Right ventricle myocardium inferior (tissue), 1 donor: Measurements from ENCODE around the gene PCNX2. TPM values are rescaled to one million over a fixed set of nuclear protein-coding genes. Genes with fewer than 3 reads are reported as not detected.

Source experiments
- ATAC-seq: fragments of 200-7000 bp; cut with Tn5 transposase; one replicate; pipeline ENCODE4 v1.9.1; 2020; ENCODE audit warnings: mild to moderate bottlenecking, moderate library complexity
- DNase-seq: peaks from one replicate; pipeline ENCODE4 v3.0.0; 2021; ENCODE audit errors: missing footprints
- intact Hi-C: fragments of 100-400 bp; cut with DNase I; formaldehyde crosslinking; loops from one replicate; pipeline ENCODE4 v1.11.0; 2022
- total RNA-seq: library from RNA; stranded (reverse); fragmentation: NEBNext Ultra II Directional; extraction: Animal tissue kit (Norgen Biotek cat#: 25700); gene quantifications from one replicate; pipeline ENCODE4 v1.2.1, GENCODE V29; 2021
- donor health status: DM: no; HTN: yes; CAD: no; lungs with severe emphysema.

The PCNX2 gene
- total RNA-seq, 1 donor from 2014 or later: 2.2 TPM

DNA sequence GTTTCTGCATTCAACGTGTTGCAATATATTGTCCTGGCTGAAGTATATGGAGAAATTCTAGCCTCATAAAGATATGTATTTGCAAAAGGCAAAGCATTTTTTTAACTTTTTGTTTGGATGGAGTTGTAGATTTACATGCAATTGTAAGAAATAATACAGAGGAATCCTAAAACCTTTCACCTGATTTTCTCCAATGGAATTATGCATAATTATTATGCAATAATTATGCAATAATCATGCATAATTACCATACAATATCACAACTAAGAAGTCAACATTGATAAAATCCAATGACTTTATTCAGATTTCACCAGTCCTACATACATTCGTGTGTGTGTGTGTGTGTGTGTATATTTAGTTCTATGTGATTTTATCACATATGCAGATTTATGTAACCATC lies 24.5 kb upstream of the PCNX2 start:
- ATAC-seq (no peak), DNase-seq (no peak)
- intact Hi-C loops: no loop called here

DNA sequence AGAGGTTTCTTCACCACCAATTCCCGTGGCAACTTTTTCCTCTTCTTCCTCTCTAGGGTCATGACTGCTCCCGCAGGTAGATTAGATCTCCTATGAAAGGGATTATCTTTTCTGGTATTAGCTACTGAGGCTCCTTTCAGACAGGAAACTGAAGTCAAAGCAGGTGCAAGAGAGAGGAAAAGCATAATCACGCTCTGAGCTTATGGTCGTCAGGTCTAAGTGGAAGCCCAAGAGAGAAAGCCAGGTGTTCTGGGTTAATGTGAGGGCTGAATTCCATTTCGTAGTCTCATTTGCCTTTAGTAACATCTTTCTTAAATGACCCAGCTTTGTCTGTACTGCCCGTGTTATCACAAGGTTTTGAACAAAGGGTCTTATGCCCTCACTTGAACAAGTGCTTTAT lies 23.7 kb upstream of the PCNX2 start:
- ATAC-seq (no peak), DNase-seq (no peak)
- intact Hi-C loops: no loop called here

DNA sequence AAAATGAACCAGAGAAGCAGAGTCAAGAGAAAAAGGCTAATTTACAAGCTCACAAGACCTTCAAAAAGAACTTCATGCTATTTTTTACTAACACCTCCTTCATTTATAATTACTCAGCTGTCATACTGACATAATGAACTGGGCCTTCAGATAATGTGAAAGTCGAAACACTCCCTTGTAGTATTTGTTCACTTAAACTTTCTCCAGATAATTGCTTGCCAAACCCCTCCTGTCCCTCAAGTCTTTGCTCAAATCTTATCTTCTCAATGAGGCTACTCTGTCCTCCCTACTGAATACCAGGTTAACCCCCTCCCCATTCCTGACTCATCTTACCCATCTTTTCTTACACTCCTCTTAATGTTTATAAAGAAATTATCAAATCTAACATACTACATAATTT lies 20.9 kb upstream of the PCNX2 start:
- intact Hi-C loops: no loop called here
- ATAC-seq (no peak), DNase-seq (no peak)

DNA sequence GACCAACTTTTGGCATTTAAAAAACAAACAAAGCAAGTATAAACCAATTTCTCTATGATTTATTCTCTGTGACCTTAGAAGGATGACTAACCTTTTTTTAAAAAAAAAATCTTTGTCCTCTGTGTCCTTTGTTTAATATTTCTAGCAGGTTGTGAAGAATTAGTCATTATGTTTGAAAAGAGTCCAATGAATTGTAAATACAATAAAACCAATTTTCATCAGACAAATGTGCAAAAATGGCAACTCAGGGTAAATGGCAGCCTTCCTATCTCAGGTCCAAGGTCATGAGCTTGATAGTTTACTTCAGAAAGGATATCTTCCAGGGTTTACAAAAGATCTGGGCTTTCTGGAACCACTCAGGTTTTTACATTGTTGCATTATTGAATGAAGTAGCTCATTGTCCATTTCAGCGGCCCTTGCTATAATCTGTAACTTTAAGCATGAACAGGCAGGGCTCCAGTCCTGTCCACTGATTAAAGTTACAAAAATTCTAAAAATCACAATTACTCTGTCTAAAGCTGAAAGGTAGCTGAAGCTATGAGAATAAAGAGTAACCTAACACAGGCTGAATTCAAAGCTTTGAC lies 20.3 kb upstream of the PCNX2 start:
- ATAC-seq (no peak), DNase-seq (no peak)
- intact Hi-C loops: no loop called here

DNA sequence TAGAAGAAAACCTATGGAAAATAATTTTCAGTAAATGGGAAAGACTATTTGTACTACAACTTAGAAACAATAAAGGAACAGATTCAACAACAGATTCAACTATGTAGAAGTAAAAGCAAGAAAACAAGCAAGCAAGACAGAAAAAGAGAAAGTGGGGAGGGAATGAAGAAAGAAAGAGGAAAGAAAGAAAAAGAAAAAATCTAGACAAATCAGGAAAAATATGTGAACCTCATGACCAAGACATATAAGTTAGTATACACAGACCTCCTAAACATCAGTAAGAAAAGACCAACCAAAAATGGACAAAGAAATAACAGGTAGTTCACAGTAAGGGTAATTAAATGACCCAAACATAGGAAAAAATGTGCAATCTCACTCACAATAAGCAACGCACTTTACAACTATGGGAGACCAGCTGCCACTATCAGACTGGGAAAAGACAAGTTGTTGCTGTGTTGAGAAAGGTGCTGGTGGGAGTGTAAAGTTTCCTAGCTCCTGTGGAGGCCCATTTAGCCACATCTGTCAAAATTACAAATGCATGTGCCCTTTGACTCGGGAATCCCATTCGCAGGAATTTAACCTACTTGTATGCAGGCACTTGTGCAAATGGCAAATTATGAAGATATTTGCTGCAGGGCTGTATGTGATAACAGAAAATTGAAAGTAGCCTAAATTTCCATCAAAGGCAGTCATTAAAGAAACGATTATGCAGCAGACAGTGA lies 18.1 kb upstream of the PCNX2 start:
- DNase-seq (no peak), ATAC-seq (no peak)
- intact Hi-C loops: no loop called here

DNA sequence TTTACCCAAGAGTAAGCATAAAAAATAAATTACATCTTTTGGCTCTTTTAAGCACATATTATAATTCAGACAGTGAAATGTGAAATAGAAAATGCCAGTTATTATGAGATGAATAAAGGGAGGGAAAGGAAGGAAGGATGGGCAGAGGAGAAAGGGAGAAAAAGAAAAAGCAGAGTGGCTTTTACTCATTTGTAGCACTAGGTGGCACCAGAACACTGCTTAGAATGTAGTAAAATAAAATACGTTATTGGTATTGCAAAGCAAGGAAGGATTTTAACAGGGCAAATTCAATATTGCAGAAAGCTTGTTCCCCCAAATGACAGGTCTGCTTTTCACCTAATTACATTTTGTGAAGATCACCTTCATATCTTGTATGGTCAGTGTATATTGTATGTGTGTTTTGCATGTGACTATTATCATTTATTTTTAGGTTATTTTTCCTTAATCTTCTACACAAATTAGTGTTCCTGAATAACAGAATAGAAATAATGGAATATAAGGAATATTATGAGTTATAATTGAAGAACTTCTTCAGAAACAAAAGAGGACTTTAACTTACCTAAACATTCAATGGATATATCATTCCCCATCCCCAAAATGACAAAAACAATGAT lies 9.1 kb upstream of the PCNX2 start:
- intact Hi-C loops: no loop called here
- no peak for ATAC-seq

DNA sequence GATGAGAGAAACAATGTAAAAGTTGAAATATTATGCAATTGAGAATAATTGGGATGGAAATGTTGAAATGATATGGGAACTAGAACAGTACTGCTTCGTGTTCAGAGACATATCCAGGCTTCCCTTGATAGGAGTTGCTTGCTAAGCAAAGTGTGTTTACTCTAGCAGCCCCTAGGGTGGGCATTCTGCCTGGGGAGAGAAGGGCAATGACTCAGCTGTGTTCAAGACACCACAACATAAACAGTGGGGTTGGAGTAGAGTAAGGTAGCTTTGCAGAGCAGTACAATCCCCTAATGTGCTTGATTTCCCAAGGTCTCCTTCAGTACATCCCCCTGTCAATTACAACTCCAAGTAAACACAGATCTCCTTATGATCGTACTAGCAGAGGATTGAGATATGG lies 4.8 kb upstream of the PCNX2 start:
- intact Hi-C loops: no loop called here
- ATAC-seq (no peak), DNase-seq (no peak)

More for the DNA sequence above, 9.1 kb upstream of the PCNX2 start:
- no peak for DNase-seq

DNA sequence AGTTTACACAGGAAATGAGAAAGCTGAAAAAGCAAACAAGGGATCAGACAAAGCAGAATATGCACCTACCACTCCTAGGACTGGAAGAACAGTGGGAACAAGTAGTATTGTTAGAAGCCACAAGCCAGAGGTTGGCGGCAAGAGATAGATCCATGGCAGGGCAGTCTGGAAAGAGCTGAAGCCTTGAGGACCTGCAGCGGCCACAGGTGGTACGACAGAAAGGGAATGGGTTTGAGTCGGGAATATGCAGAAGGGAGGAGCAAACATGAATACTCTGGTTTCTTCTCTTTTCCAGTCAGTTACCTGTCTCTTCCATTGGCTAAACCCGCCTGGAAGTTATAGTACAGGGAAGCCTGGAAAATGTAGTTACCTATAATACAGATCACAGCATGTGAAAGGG lies 3.9 kb upstream of the PCNX2 start:
- intact Hi-C loops: no loop called here
- ATAC-seq (no peak), DNase-seq (no peak)

DNA sequence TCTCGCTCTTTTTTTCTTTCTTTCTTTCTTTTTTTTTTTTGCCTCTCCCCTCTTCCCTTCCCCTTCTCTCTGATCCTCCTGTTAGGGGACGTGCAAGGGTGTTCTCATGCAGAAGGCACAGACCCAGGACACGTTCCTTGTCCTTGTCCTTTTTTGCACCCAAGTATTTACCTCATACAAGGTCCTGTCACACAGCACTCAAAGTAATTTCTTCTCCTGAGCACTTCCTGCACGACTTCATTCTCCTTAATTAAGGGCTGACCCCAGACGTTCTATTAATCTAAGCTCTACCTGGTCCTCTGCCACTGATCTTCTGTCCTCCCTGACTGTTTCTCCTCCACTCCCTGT lies 424 bp upstream of the PCNX2 start:
- intact Hi-C loops: no loop called here
- ATAC-seq (no peak), DNase-seq (no peak)

DNA sequence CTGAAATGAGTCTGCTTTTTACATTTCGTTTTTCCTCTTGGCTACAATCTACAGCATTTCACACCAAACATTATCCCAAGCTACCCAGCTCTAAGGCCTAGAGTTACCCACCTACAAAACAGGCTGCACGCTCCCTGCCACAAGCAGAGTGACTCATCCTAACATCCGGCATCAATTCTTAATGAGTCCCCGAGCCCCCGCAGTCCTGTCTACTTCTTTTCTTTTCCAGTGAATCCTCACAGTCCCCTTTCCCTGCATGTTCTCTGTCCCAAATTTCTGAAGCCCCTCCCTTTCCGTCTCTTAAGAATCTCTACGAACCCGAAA lies 650 bp downstream of the PCNX2 start:
- DNase-seq: no peak
- intact Hi-C loops: no loop called here
- ATAC-seq: peak; percentile 24

DNA sequence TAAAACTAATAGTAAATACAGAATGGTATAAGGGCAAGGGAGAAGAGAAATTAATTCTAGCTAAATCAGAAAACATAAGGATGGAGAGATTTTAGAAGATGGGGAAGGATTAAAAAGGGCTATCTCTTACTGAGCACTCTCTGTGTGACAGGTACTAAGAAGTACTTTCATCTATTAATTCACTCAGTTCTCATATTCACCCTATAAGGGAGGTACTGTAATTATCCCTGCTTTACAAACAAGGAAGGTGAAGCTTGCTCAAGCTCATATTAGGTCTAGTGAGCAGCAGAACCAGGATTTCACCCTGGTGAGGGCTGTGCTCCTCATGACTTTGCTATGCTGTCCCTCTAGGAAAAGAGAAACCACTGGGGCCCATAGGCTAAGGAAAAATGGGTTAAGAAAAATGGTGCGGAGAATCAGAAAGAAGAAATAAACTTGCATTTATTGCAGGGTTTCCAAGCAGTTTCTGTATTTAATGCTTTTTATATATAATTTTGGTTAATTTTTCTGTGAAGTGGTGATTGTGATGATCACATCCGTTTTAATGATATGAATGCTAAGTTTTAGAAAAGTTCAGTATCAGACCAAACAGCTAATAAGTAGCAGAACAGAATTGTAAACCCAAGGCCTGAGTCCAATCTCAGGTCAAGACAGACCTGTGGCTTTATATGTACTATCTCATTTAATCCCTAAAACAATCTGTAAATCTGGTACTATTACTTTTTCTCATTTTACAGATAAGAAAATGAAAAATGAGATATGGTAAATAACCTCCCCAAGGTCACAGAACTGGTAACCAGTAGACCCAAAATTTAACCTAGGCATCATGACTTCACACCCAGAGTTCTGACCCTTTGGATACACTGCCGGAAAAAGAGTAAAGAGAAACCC lies 1.7 kb downstream of the PCNX2 start:
- intact Hi-C loops: no loop called here
- ATAC-seq: no peak
- no peak for DNase-seq

DNA sequence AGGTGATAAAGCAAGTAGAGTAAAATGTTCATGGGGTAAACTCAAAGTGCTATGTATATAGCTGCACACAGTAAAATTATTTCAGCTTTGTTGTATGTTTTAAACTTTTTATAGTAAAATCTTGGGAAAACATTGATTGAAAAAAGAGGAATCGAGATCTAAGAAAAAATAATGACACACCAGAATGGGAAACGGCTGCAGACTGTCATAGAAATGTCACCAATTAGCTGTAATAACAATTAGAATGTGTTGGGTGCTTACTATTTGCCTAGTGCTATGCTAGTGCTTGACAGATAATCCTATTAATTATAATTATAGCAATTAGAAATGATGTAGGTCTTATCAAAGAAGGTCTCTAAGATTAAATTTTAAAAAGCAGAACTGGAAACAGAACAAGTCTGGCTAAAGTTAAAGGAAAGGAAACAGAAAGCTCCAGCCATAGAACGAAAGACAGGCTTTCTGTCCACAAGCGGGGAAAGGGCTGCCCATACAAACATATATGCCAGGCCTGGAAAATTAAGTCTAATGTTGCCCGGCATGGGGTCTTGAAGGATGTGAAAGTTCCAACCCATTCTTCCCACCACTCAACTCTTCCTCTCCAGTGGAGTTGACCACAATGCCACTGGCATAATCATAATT lies 5.0 kb downstream of the PCNX2 start:
- ATAC-seq (no peak), DNase-seq (no peak)
- intact Hi-C loops: no loop called here

DNA sequence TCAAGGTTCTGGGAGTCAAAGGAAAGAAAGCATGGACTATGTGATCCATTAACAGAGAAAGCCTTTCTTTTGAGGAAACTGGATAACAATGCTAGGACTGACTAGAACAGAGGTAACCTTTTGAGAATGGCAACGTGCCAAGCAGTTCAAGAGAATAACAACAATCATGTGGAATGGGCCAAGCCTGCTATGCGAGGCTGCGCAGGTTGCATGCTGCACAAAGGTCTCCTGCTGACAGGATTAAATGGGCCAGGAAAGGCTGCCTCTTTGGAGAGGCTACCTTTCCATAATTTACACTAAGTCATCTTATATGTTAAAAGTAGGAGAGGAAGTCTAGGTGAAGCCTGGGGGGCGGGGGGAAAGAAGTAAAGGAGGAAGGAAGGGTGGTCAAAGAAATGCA lies 5.8 kb downstream of the PCNX2 start:
- ATAC-seq: no peak

DNA sequence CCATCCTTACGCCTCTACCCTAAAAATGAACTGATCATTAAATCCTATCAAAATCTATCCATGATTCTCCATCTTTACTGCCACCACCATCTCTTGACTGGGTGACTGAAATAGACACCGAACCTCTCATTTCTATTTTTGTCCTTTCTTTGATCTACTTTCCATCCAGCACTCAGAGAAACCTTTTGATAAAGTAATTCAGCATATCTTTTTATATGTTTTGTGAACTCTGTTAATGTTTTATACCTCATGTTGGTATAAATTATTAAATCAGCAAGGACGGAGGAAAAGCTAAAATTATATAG lies 13.0 kb downstream of the PCNX2 start:
- DNase-seq: no peak
- intact Hi-C loops: no loop called here
- no peak for ATAC-seq

More for the DNA sequence above, 5.8 kb downstream of the PCNX2 start:
- intact Hi-C loops: no loop called here
- DNase-seq: no peak

DNA sequence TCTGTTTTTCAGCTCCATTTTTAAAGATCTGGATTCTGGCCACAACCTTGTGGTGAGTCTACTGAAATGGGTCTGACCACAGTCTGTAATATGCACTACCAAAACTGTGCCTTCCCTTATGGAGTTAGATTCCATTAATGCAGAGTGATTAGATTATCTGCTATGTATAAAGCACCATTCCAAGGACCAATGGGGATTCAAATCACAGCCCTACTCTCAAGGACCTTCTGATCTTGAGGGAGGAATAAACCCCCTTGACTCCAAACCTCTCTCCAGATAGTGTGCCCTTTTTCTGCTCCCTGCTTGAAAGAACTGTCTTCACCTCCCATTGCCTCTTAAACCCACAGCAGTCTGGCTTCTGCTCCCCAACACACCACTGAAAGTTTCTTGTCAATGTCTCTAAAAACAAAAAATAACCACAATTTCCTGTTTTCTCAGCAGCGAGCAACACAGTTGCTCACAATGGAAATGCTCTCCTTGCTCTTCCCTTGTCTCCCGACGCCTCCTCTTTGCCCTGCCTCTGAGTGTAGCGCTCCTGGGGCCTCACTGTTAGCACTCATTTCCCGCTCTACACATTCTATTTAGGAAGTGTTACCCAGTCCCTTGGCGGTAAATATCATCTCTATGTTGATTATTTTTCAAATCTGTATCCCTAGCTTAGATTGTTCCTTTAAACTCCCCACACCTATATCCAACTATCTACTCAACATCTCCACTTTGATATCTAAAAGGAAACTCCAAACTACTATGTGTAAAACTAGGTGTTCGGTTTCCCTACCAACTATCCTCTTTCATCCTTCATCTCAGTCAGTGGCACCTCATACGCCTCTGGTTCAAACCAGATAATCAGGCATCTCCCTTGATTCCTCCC lies 13.6 kb downstream of the PCNX2 start:
- intact Hi-C loops: no loop called here
- DNase-seq: no peak
- no peak for ATAC-seq

DNA sequence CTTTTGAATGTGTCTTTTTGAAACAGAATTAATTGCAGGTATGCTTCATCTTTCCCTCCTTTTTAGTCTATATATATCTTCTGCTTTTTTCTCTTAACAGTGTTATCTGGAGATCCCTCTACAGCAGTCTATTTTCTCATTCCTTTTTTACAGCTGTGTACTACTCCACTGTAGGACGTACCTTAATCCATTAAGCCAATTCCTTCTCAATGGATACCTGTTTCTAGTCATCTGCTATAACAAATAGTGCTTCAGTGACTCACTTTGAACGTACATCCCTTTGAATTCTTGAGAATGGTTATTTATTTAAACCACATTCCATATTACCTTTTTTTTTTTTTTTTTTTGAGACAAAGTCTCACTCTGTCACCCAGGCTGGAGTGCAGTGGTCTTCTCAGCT lies 15.6 kb downstream of the PCNX2 start:
- DNase-seq (no peak), ATAC-seq (no peak)
- intact Hi-C loops: no loop called here

DNA sequence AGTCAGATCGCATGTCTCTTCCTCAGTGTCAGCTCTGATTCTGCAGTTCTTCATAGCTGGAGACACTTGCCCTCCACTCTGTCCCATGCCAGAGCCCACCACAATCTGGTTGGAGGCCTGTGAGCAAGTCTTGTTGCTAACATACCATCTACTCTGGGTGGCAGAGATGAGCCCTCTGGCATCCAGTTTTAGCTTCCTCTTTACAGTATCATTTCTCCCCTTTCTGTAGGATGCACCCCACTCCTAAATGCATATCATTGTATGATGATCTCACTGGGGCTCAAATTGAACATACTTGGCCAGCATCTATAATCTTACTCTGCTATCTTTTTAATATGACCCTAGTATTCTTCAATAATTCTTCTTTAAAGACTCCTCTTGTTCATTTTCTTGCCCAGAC lies 16.9 kb downstream of the PCNX2 start:
- no peak for DNase-seq
- intact Hi-C loops: no loop called here
- ATAC-seq: no peak

DNA sequence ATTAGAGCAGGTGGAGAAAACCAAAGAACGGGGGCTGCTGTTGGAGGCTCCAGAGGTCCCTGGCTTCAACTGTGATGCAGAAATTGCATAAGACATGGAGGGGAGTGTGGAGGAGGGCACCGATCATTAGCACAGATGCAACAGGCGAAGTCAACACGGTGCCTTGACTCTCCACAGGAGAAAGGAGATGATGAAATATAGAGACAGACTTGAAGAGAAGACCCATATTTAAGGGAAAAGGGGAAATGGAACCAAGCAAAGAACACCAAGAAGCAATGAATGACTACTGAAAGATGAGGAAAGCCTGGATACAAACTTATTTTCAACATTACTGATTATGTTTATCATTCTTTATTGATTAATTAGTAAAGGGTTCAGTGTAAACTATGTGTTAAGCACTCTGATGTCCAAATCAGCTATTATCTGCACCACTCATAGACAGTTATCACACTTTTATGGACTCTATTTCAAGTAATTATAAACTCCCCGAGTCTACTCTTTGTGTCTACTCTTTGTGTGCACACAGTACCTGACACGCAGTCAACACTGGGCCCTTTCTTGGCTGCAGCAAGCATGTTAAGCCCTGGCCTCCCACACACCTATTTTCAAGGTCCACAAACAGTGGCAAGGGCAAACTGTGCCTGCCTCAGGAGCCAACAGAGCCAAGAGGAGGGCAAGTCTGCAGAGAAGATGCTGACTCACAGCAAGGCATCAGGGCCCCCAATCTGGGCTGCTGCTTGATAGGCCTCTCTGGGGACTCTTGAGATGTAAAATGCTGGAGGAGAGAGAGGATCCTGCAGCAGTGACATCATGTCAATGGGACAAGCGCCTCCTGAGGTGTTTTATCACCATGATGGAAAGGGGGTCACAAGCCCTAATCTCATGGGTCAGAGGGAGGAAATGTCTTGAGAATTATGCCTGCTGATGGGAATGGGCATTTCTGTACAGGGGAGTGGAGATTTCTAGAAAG lies 17.6 kb downstream of the PCNX2 start:
- DNase-seq (no peak), ATAC-seq (no peak)
- intact Hi-C loops: no loop called here
